GM12873 (cell line): Measurements from ENCODE around the gene CCDC51.

Experiments used
- TF ChIP-seq, protein P1 (sequence below): IDR thresholded peaks from 2 replicates; pipeline ENCODE4 v1.5.1; 2012; ENCODE audit warnings: low read depth, mild to moderate bottlenecking, moderate library complexity, low read length, control low read depth; ENCODE audit not compliant: insufficient read depth; ENCODE audit errors: missing control alignments

Gene CCDC51

DNA sequence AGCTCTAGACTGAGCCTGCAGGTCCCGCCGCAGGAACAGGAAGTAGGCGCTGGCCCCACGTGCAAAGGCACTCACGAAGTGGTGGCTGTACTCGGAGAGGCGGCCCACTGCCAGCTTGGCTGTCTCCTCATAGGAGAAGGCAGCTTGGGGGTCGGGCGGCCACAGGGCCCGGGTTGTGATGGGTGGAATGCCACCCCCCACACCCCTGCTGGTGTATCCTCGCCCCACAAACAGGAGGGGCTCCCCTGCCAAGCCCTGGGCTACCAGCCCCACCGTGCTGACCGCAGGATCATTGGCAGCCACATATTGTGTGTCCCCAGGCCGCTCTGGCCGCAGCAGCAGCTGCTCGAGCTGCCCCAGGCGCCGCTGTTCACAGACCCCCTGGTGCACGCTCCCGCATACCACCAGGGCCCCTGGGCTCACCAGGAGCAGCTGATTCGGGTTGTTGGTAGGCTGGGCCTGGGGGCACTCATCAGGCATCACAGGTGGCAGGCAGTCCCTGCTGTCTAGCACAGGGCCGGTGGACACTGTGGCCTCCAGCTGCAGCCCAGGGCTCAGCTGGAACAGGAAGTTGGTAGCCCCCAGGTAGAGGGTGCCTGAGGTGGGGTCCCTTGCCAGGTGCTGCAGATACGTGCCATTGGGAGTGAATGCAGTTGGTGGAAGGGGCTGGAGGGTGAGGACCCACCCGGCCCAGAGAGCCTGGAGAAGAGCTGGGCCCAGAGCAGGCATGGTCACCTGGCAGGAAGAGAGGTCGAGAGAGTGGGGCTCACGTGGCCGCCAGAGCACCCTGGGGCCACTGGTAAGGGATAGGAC, 15.8 kb downstream of the CCDC51 start:
- TF ChIP-seq, protein P1, sequence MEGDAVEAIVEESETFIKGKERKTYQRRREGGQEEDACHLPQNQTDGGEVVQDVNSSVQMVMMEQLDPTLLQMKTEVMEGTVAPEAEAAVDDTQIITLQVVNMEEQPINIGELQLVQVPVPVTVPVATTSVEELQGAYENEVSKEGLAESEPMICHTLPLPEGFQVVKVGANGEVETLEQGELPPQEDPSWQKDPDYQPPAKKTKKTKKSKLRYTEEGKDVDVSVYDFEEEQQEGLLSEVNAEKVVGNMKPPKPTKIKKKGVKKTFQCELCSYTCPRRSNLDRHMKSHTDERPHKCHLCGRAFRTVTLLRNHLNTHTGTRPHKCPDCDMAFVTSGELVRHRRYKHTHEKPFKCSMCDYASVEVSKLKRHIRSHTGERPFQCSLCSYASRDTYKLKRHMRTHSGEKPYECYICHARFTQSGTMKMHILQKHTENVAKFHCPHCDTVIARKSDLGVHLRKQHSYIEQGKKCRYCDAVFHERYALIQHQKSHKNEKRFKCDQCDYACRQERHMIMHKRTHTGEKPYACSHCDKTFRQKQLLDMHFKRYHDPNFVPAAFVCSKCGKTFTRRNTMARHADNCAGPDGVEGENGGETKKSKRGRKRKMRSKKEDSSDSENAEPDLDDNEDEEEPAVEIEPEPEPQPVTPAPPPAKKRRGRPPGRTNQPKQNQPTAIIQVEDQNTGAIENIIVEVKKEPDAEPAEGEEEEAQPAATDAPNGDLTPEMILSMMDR, result no peak

DNA sequence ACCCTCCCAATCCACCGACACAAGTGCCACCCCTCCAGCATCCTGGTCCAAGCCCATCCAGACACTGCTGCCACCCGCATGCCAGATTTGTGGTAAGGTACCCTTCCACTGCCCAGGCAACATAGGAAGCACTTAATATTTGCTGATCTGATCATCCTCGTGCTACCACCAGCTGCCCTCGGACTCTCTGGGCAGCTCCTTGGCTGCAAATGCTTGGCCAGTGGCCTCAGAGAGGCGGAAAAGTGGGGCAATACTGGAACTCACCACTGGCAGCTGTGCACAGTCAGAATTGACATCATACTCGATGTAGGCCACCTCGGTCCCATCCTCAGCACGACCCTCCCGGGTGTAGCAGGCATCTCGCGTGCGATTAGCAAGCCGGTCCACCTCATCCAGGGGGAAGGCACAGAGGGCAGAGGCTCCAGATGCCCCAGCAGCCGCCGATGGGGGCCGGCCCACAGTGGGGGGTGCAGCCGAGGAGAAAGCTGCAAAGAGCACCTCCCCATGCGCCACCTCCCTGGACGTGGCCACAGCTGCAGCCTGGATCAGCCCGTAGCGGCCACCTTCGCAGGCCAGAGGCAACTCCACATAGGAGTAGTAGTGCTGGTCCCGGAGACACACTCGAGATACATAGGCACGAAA, 16.6 kb downstream of the CCDC51 start:
- TF ChIP-seq, protein P1, result no peak

DNA sequence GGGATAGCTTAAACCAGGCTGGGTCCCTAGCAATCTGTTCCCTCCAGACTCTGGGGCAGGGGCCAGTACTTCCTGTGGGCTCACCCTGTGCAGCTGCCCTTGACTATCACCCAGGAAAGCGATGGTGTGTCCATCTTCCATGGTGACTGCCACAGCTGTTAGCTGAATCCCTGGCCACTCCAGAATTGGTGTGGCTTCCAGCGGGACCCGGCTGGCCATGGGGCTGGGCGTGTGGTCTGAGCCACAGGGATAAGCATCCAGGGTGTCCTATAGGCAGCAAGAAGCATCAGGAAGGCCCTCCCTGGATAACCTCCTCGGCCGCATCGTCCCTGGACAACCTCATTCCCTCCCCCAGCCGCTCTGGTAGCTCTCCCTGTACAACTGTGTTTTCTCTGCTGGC, 17.2 kb downstream of the CCDC51 start:
- TF ChIP-seq, protein P1, result no peak

GRCh38 chr3:48422272-48422671, 17.6 kb downstream of the CCDC51 start:
- TF ChIP-seq, protein P1, result peak; percentile 31

- TF ChIP-seq, protein P1, result no peak
Observed at GRCh38 chr3:48420561-48420960, 19.4 kb downstream of the CCDC51 start.

DNA sequence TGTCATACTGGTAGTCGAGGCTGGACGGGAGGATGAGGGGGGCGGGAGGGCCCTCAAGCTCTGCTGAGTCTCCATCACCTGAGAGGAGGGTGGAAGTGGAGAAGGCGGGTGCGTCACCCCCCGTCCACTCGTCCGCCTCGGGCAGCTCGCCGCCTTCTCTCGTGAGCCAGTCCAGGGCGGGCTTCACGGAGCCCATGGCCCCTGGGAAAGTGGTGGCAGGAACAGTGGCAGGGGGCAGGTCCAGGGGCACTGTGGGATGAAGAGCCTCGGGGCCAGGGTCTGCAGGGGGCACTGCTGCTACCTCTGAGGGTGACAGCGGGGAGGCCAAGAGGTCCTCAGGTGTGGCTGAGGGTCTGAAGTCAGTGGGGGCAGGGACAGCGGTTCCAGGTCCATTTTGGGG, 20.3 kb downstream of the CCDC51 start:
- TF ChIP-seq, protein P1, result no peak

- TF ChIP-seq, protein P1, result no peak
Observed at GRCh38 chr3:48419149-48419548, 20.8 kb downstream of the CCDC51 start.
